HEK293 (cell line): Measurements from ENCODE around the gene SEPTIN2.

Experiments used
- CTCF ChIA-PET: fragments of 350-600 bp; formaldehyde crosslinking; extraction: SDS; loops from one replicate; lab custom pipeline; 2021; ENCODE audit warnings: antibody characterized with exemption; lab: Yijun Ruan, JAX
- POLR2A ChIA-PET: fragments of 300-600 bp; formaldehyde crosslinking; extraction: SDS; loops from one replicate; lab custom pipeline; 2020; ENCODE audit warnings: antibody characterized with exemption, inconsistent platforms; lab: Yijun Ruan, JAX
- H3K27ac ChIP-seq: fragments of 200-500 bp; sonication (Bioruptor generic); 2 replicates; pipeline ENCODE4 v1.5.1; 2014; ENCODE audit warnings: low read depth, low read length, control low read depth, inconsistent platforms; ENCODE audit errors: extremely low read depth
- H3K36me3 ChIP-seq, 2 experiments: fragments of 200-500 bp in 1 of 2; sonication (Bioruptor generic) in 1 of 2; 1 replicate in 1 of 2; 2 replicates in 1 of 2; pipeline ENCODE4 v1.5.1; 2014 to 2017; ENCODE audit warnings: inconsistent platforms in 2 of 2, low read length in 2 of 2; ENCODE audit not compliant: control insufficient read depth in 2 of 2, insufficient read depth in 1 of 2
- H3K4me1 ChIP-seq: fragments of 200-500 bp; sonication (Bioruptor generic); 2 replicates; pipeline ENCODE4 v1.5.1; 2014; ENCODE audit warnings: mild to moderate bottlenecking, low read length, inconsistent platforms; ENCODE audit not compliant: control insufficient read depth, insufficient read depth
- H3K4me3 ChIP-seq: 2 replicates; pipeline ENCODE4 v1.5.1; 2011; ENCODE audit warnings: low read depth, mild to moderate bottlenecking, control low read depth, low read length, moderate library complexity
- H3K9me3 ChIP-seq: fragments of 200-500 bp; sonication (Bioruptor generic); 2 replicates; pipeline ENCODE4 v1.5.1; 2014; ENCODE audit warnings: low read depth, low read length, inconsistent platforms; ENCODE audit not compliant: control insufficient read depth, insufficient read depth
- GLIS1 ChIP-seq: fragments of 450-650 bp; formaldehyde crosslinking; IDR thresholded peaks from 2 replicates; pipeline ENCODE4 v1.5.1; 2016; ENCODE audit warnings: missing biosample characterization, missing genetic modification characterization
- KLF17 ChIP-seq: fragments of 450-650 bp; formaldehyde crosslinking; IDR thresholded peaks from 2 replicates; pipeline ENCODE4 v1.5.1; 2016; ENCODE audit warnings: missing biosample characterization, missing genetic modification characterization
- KLF7 ChIP-seq: fragments of 450-650 bp; formaldehyde crosslinking; IDR thresholded peaks from 2 replicates; pipeline ENCODE4 v1.5.1; 2016; ENCODE audit warnings: missing biosample characterization, missing genetic modification characterization, borderline replicate concordance
- SCRT2 ChIP-seq: fragments of 450-650 bp; formaldehyde crosslinking; IDR thresholded peaks from 2 replicates; pipeline ENCODE4 v1.5.1; 2016; ENCODE audit warnings: missing biosample characterization, missing genetic modification characterization
- ZBTB21 ChIP-seq: fragments of 450-650 bp; formaldehyde crosslinking; IDR thresholded peaks from 2 replicates; pipeline ENCODE4 v1.5.1; 2017; ENCODE audit warnings: missing biosample characterization, missing genetic modification characterization
- ZBTB7A ChIP-seq: fragments of 450-650 bp; formaldehyde crosslinking; IDR thresholded peaks from 2 replicates; pipeline ENCODE4 v1.5.1; 2016; ENCODE audit warnings: low read depth, missing biosample characterization, missing genetic modification characterization
- ZBTB8A ChIP-seq: fragments of 450-650 bp; formaldehyde crosslinking; IDR thresholded peaks from 2 replicates; pipeline ENCODE4 v1.5.1; 2016; ENCODE audit warnings: missing biosample characterization, missing genetic modification characterization
- ZFHX2 ChIP-seq: fragments of 450-650 bp; formaldehyde crosslinking; conservative IDR thresholded peaks from 2 replicates; pipeline ENCODE4 v1.5.1; 2016; ENCODE audit warnings: missing biosample characterization, missing genetic modification characterization
- ZNF132 ChIP-seq: fragments of 450-650 bp; formaldehyde crosslinking; IDR thresholded peaks from 2 replicates; pipeline ENCODE4 v1.5.1; 2017; ENCODE audit warnings: missing biosample characterization, missing genetic modification characterization, borderline replicate concordance
- ZNF155 ChIP-seq: fragments of 450-650 bp; formaldehyde crosslinking; IDR thresholded peaks from 2 replicates; pipeline ENCODE4 v1.5.1; 2016; ENCODE audit warnings: missing biosample characterization, missing genetic modification characterization
- ZNF248 ChIP-seq: fragments of 450-650 bp; formaldehyde crosslinking; IDR thresholded peaks from 2 replicates; pipeline ENCODE4 v1.5.1; 2017; ENCODE audit warnings: missing biosample characterization, missing genetic modification characterization
- ZNF302 ChIP-seq: fragments of 450-650 bp; formaldehyde crosslinking; IDR thresholded peaks from 2 replicates; pipeline ENCODE4 v1.5.1; 2016; ENCODE audit warnings: missing biosample characterization, missing genetic modification characterization, low read depth
- ZNF518A ChIP-seq: fragments of 450-650 bp; formaldehyde crosslinking; conservative IDR thresholded peaks from 2 replicates; pipeline ENCODE4 v1.5.1; 2016; ENCODE audit warnings: low read depth, missing biosample characterization, missing genetic modification characterization
- ZNF610 ChIP-seq: fragments of 450-650 bp; formaldehyde crosslinking; IDR thresholded peaks from 2 replicates; pipeline ENCODE4 v1.5.1; 2016; ENCODE audit warnings: missing biosample characterization, missing genetic modification characterization, borderline replicate concordance
- ZNF626 ChIP-seq: fragments of 450-650 bp; sonication (Bioruptor Pico); formaldehyde crosslinking; IDR thresholded peaks from 2 replicates; pipeline ENCODE4 v1.5.1; 2018; ENCODE audit warnings: missing biosample characterization, missing genetic modification characterization, inconsistent platforms
- ZNF629 ChIP-seq: fragments of 450-650 bp; formaldehyde crosslinking; IDR thresholded peaks from 2 replicates; pipeline ENCODE4 v1.5.1; 2017; ENCODE audit warnings: missing biosample characterization, missing genetic modification characterization
- ZNF658 ChIP-seq: fragments of 450-650 bp; formaldehyde crosslinking; IDR thresholded peaks from 2 replicates; pipeline ENCODE4; 2016; ENCODE audit warnings: missing biosample characterization, missing genetic modification characterization
- ZNF791 ChIP-seq: fragments of 450-650 bp; formaldehyde crosslinking; IDR thresholded peaks from 2 replicates; pipeline ENCODE4 v1.5.1; 2016; ENCODE audit warnings: missing biosample characterization, missing genetic modification characterization
- ZXDB ChIP-seq: fragments of 450-650 bp; formaldehyde crosslinking; IDR thresholded peaks from 2 replicates; pipeline ENCODE4 v1.5.1; 2016; ENCODE audit warnings: missing biosample characterization, missing genetic modification characterization
- TF ChIP-seq, protein P1 (sequence below): fragments of 450-650 bp; formaldehyde crosslinking; IDR thresholded peaks from 2 replicates; pipeline ENCODE4 v1.5.1; 2016; ENCODE audit warnings: missing biosample characterization, missing genetic modification characterization
- TF ChIP-seq, protein P2 (sequence below): fragments of 450-650 bp; formaldehyde crosslinking; IDR thresholded peaks from 2 replicates; pipeline ENCODE4 v1.5.1; 2017; ENCODE audit warnings: missing biosample characterization, missing genetic modification characterization
- TF ChIP-seq, protein P3 (sequence below): fragments of 450-650 bp; formaldehyde crosslinking; IDR thresholded peaks from 2 replicates; pipeline ENCODE4 v1.5.1; 2017; ENCODE audit warnings: missing biosample characterization, missing genetic modification characterization
- TF ChIP-seq, protein P4 (sequence below): fragments of 450-650 bp; formaldehyde crosslinking; IDR thresholded peaks from 2 replicates; pipeline ENCODE4 v1.5.1; 2016; ENCODE audit warnings: missing biosample characterization, missing genetic modification characterization

SEPTIN2 gene

DNA sequence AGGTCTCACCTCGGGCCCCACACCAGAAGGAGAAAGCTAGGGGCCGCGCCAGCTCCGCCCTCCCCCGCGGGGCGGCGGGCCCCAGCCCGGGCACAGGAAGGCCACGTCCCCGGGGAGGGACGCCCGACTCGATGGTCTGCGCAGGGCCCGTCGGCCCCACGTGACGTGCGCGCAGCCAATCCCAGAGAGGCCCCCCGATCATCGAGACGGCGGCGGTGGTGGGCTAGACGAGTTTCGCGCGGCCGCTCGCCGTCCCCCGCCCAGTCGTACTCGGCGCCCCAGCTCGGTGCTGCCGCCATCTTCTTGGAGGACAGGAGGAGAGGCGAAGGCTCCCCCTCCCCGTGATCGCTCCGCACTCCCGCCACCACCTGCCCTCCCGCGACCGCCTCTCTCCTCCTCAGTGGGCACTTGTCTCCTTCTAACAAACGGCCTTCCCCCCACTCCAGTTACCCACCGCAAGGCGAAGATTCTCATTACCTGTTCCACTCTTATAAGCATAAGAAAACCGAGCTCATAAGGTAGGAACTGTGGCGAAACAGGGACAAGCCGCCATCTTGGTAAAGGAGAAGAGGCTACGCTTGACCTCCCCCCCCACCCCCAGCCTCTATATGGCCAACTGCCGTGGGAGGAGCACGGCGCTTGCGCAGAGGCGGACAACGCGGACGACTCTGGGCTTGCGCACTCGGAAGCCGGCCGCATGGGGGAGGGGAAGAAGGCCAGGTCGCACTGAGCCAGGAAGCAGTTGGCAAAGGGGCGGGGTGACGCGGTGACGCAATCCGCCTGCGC, 439 bp upstream of the SEPTIN2 start, which contains the start of gene HDLBP:
Gene HDLBP, minus strand, starts transcription at position 580 of the 786 bp plus-strand sequence. CDS start 48,803 bp downstream, outside the sequence.
- H3K27ac ChIP-seq: peak within 1 kb of the TSS; percentile 99
- H3K9me3 ChIP-seq: no peaks in the 10 kb centered on the region
- ChIA-PET POLR2A (interaction anchor here (0.6 to 3.2 kb wide), 17 partner anchors 9 to 774 kb away, joined by 3 to 21 read pairs (median 4); partner anchors contain the start of genes DTYMK, ING5 and PASK), CTCF (interaction anchor here (0.5 to 0.8 kb wide), 5 partner anchors 11 to 83 kb away, joined by 3 to 5 read pairs (median 4); no protein-coding TSS in a partner anchor)
- peaks cover 25% of the 10 kb centered on the region for H3K4me1 ChIP-seq
- peak within 1 kb of the TSS; percentile 94 for H3K4me3 ChIP-seq
- peaks cover 5 to 24% of the 10 kb centered on the region in 2 experiments; a peak in 2 of 3 replicates for H3K36me3 ChIP-seq
- TF ChIP-seq ZNF658 (tag by site-specific recombination) (no peak), ZNF610 (peak; percentile 75), ZFHX2 (tag by site-specific recombination) (peak; percentile 72), ZNF518A (tag by site-specific recombination) (peak; percentile 20; the same call in 1 of the 2 replicates), ZNF629 (peak; percentile 77), ZNF791 (tag by site-specific recombination) (no peak), GLIS1 (tag by site-specific recombination) (peak; percentile 29; the same call in 1 of the 2 replicates), ZXDB (peak; percentile 80), ZBTB7A (peak; percentile 84; the same call in 1 of the 2 replicates), KLF17 (no peak), SCRT2 (tag by site-specific recombination) (peak; percentile 31), ZNF248 (tag by site-specific recombination) (no peak), ZBTB21 (tag by site-specific recombination) (0 out of 2 replicates have a peak, but pooled peaks have one; percentile 46), ZNF626 (tag by site-specific recombination) (no peak), ZNF155 (tag by site-specific recombination) (no peak), ZNF302 (no peak), ZBTB8A (tag by site-specific recombination) (peak; percentile 100), KLF7 (tag by site-specific recombination) (no peak), ZNF132 (tag by site-specific recombination) (no peak)
- TF ChIP-seq, protein P1, sequence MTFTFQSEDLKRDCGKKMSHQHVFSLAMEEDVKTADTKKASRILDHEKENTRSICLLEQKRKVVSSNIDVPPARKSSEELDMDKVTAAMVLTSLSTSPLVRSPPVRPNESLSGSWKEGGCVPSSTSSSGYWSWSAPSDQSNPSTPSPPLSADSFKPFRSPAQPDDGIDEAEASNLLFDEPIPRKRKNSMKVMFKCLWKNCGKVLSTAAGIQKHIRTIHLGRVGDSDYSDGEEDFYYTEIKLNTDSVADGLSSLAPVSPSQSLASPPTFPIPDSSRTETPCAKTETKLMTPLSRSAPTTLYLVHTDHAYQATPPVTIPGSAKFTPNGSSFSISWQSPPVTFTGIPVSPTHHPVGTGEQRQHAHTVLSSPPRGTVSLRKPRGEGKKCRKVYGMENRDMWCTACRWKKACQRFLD (tag by site-specific recombination): no peak
- TF ChIP-seq, protein P2, sequence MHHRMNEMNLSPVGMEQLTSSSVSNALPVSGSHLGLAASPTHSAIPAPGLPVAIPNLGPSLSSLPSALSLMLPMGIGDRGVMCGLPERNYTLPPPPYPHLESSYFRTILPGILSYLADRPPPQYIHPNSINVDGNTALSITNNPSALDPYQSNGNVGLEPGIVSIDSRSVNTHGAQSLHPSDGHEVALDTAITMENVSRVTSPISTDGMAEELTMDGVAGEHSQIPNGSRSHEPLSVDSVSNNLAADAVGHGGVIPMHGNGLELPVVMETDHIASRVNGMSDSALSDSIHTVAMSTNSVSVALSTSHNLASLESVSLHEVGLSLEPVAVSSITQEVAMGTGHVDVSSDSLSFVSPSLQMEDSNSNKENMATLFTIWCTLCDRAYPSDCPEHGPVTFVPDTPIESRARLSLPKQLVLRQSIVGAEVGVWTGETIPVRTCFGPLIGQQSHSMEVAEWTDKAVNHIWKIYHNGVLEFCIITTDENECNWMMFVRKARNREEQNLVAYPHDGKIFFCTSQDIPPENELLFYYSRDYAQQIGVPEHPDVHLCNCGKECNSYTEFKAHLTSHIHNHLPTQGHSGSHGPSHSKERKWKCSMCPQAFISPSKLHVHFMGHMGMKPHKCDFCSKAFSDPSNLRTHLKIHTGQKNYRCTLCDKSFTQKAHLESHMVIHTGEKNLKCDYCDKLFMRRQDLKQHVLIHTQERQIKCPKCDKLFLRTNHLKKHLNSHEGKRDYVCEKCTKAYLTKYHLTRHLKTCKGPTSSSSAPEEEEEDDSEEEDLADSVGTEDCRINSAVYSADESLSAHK: no peak; the same call in 1 of the 2 replicates
- TF ChIP-seq, protein P3, sequence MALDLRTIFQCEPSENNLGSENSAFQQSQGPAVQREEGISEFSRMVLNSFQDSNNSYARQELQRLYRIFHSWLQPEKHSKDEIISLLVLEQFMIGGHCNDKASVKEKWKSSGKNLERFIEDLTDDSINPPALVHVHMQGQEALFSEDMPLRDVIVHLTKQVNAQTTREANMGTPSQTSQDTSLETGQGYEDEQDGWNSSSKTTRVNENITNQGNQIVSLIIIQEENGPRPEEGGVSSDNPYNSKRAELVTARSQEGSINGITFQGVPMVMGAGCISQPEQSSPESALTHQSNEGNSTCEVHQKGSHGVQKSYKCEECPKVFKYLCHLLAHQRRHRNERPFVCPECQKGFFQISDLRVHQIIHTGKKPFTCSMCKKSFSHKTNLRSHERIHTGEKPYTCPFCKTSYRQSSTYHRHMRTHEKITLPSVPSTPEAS (tag by site-specific recombination): peak; percentile 45; the same call in 1 of the 2 replicates
- TF ChIP-seq, protein P4, sequence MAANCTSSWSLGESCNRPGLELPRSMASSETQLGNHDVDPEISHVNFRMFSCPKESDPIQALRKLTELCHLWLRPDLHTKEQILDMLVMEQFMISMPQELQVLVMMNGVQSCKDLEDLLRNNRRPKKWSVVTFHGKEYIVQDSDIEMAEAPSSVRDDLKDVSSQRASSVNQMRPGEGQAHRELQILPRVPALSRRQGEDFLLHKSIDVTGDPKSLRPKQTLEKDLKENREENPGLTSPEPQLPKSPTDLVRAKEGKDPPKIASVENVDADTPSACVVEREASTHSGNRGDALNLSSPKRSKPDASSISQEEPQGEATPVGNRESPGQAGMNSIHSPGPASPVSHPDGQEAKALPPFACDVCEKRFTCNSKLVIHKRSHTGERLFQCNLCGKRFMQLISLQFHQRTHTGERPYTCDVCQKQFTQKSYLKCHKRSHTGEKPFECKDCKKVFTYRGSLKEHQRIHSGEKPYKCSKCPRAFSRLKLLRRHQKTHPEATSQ (tag by site-specific recombination): 0 out of 2 replicates have a peak, but pooled peaks have one; percentile 12
